Measurements from ENCODE around the gene YES1. TPM values are rescaled to one million over a fixed set of nuclear protein-coding genes. Genes with fewer than 3 reads are reported as not detected.

Gene YES1
- 86.7 and 110 TPM in 2 replicates for total RNA-seq (2012; rRNA removed)

DNA sequence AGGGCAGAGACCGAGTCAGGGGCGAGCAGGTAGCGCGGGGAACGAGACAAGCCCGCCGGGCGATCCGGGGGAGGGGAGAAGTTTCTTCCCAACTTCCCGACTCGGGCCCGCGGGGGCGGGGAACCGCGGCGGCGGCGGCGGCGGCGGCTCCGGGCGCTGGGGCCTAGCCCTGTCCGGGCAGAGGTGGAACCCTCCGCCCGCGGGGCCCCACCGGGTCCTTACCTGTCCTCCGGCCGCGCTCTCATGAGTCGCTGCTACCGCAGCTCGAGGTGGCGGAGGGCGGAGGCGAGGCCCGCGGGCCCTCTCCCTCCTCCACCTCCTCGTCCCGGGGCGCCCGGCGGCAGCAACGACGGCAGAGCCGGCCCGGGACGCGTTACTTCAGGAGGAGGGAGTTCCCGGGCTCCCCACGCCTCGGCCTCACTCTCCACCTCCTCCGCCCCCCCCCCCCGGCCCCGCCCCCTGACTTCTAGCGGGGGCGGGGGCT is at the start of gene YES1:
YES1 (minus strand) TSS at position 351 of the 484 bp plus-strand sequence. CDS start 55,415 bp downstream, outside the sequence.
- Histone ChIP-seq H3K9me3 (replicated peaks; ENCODE audit: low read length) (no peaks in the 10 kb centered on the region), H3K9ac (ENCODE audit: low read depth, low read length) (peak within 1 kb of the TSS; percentile 99), H3K27me3 (ENCODE audit: control insufficient read depth, insufficient read depth, low read length) (no peaks in the 10 kb centered on the region), H3K4me3 (ENCODE audit: low read length) (peak within 1 kb of the TSS; percentile 98), H3K36me3 (ENCODE audit: insufficient read depth, low read length) (no peaks in the 10 kb centered on the region), H3K4me1 (ENCODE audit: control insufficient read depth, insufficient read depth, low read length) (peaks cover 29% of the 10 kb centered on the region), H3K4me2 (ENCODE audit: low read length) (peak within 1 kb of the TSS; percentile 93)

DNA sequence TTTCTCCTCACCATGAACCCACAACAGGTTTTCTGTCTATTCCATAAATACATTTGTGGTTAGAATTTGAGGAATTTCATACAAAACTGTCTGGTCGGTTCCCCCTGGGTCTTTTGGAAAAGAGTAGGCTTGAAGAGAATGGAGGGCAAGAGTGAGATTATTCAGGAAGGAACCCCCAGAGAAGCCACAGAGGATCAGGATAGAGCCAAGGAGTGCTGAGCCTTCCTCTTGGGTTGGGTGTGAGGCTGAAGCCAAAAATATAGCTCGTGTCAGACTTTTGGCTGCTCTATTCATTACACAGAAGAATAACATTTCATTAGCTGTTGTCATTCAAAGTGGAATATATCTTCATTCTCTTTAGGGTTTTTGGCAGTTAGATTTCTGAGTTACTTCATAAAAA is 45.9 kb upstream of the YES1 start:
- H3K4me1 ChIP-seq (ENCODE audit: control insufficient read depth, insufficient read depth, low read length): no peaks in the 10 kb centered on the region
- H3K9me3 ChIP-seq (replicated peaks; ENCODE audit: low read length): no peaks in the 10 kb centered on the region
- H3K4me2 ChIP-seq (ENCODE audit: low read length): no peak overlapping the region
- H3K36me3 ChIP-seq (ENCODE audit: insufficient read depth, low read length): no peaks in the 10 kb centered on the region
- no peak overlapping the region for H3K9ac ChIP-seq (ENCODE audit: low read depth, low read length)
- peaks cover 37% of the 10 kb centered on the region for H3K27me3 ChIP-seq (ENCODE audit: control insufficient read depth, insufficient read depth, low read length)
- H3K4me3 ChIP-seq (ENCODE audit: low read length): no peak overlapping the region

DNA sequence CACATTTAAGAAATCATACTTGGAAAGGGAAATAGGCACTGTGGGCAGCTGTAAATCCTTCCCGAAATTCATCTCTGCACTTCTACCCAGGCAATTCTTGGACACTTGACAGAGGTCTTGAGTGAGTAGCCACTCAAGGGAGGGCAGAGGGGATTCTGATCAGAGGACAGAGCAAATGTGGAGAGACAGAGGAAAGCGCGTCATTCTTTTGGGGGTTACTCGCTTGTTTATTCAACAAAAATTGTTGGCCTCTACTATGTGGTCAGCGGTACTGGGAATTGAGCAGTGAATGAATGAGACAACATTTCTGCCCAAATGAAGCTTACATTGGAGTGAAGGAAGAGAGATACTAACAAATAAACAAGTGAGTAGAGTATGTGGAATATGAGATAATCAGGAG is 41.4 kb upstream of the YES1 start:
- Histone ChIP-seq H3K4me1 (ENCODE audit: control insufficient read depth, insufficient read depth, low read length) (no peaks in the 10 kb centered on the region), H3K9ac (ENCODE audit: low read depth, low read length) (no peak overlapping the region), H3K4me3 (ENCODE audit: low read length) (no peak overlapping the region), H3K36me3 (ENCODE audit: insufficient read depth, low read length) (no peaks in the 10 kb centered on the region), H3K27me3 (ENCODE audit: control insufficient read depth, insufficient read depth, low read length) (peaks cover 11% of the 10 kb centered on the region), H3K9me3 (replicated peaks; ENCODE audit: low read length) (no peaks in the 10 kb centered on the region), H3K4me2 (ENCODE audit: low read length) (no peak overlapping the region)

DNA sequence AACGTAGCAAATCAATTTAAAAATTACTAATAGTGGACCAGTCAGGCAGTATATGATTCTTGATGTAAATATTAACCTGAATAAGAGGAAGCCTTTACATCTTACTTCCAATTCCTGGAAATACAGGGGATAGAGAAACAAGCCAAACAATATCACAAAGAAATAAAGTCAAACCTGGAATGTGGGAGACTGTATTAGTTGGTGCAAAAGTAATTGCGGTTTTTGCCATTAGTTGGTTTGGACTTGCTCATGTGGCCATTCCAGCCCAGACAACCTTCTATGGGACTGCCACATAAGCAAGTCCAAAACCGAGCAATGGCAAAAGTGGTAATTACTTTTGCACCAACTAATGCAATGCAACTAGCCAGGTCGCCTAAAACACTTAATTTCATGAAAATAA is 38.9 kb upstream of the YES1 start:
- Histone ChIP-seq H3K4me3 (ENCODE audit: low read length) (no peak overlapping the region), H3K27me3 (ENCODE audit: control insufficient read depth, insufficient read depth, low read length) (peaks cover 6% of the 10 kb centered on the region), H3K9ac (ENCODE audit: low read depth, low read length) (no peak overlapping the region), H3K9me3 (replicated peaks; ENCODE audit: low read length) (no peaks in the 10 kb centered on the region), H3K4me1 (ENCODE audit: control insufficient read depth, insufficient read depth, low read length) (no peaks in the 10 kb centered on the region), H3K36me3 (ENCODE audit: insufficient read depth, low read length) (no peaks in the 10 kb centered on the region), H3K4me2 (ENCODE audit: low read length) (no peak overlapping the region)

DNA sequence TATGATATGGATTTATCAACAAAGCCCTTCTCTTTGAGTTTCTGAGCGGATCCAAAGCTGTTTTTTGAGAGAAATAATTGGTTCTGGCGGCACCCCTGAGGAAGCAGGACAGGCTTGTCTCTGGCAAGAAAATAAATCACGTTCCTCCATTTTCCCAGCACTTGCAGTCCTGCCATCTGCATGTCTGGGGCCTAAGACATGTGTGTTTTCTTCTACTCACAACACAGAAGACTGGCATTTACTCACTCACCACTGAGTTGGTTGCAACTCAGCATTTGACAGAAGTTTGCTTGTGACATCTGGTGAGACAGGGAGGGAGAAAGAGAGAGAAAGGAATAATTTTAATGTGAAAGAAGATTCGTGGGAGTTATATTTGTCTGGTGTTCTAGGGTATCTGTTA is 37.0 kb upstream of the YES1 start:
- no peak overlapping the region for H3K9ac ChIP-seq (ENCODE audit: low read depth, low read length)
- H3K4me2 ChIP-seq (ENCODE audit: low read length): no peak overlapping the region
- H3K27me3 ChIP-seq (ENCODE audit: control insufficient read depth, insufficient read depth, low read length): no peaks in the 10 kb centered on the region
- no peaks in the 10 kb centered on the region for H3K36me3 ChIP-seq (ENCODE audit: insufficient read depth, low read length)
- H3K4me3 ChIP-seq (ENCODE audit: low read length): no peak overlapping the region
- peaks cover 11% of the 10 kb centered on the region for H3K4me1 ChIP-seq (ENCODE audit: control insufficient read depth, insufficient read depth, low read length)
- H3K9me3 ChIP-seq (replicated peaks; ENCODE audit: low read length): no peaks in the 10 kb centered on the region

DNA sequence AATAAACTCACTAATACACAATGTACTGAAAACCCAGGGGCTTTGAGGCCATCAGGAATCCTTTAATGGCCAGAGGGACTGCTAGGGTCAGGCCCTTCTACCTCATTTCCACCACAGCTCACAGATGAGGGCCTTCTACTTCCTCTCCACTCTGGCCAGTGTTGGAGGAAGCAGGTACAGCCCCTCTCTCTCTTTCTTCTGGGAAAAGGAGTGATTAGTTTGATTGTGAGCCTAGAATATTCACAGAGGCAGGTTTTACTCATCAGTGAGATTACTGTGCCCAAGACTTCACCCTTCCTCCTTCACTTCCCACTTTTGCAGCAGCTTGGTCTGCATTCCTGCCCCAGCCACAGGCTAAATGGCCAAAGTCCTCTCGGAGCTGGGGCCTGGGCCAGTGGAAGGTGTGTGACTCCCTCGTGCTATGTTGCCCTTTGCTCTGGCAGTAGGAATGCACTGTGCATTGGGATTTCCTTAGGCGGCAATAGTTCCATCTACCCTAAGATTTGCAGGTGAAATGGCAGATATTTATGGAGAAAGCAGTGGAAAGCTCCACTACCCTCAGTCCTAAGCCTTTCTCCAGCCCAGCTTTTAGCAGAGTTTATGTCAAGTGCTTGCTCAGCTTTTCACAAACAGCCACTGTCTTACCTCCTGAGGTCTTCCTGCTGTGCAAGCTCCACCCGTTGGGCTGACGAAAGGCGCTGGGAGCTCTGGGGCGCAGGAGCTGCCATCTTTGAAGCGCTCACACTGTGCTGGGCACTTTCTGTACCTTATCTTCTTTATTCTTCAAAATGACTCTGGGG is 36.2 kb upstream of the YES1 start:
- no peaks in the 10 kb centered on the region for H3K9me3 ChIP-seq (replicated peaks; ENCODE audit: low read length)
- H3K4me3 ChIP-seq (ENCODE audit: low read length): no peak overlapping the region
- H3K36me3 ChIP-seq (ENCODE audit: insufficient read depth, low read length): no peaks in the 10 kb centered on the region
- H3K9ac ChIP-seq (ENCODE audit: low read depth, low read length): no peak overlapping the region
- H3K27me3 ChIP-seq (ENCODE audit: control insufficient read depth, insufficient read depth, low read length): no peaks in the 10 kb centered on the region
- peaks cover 11% of the 10 kb centered on the region for H3K4me1 ChIP-seq (ENCODE audit: control insufficient read depth, insufficient read depth, low read length)
- no peak overlapping the region for H3K4me2 ChIP-seq (ENCODE audit: low read length)

DNA sequence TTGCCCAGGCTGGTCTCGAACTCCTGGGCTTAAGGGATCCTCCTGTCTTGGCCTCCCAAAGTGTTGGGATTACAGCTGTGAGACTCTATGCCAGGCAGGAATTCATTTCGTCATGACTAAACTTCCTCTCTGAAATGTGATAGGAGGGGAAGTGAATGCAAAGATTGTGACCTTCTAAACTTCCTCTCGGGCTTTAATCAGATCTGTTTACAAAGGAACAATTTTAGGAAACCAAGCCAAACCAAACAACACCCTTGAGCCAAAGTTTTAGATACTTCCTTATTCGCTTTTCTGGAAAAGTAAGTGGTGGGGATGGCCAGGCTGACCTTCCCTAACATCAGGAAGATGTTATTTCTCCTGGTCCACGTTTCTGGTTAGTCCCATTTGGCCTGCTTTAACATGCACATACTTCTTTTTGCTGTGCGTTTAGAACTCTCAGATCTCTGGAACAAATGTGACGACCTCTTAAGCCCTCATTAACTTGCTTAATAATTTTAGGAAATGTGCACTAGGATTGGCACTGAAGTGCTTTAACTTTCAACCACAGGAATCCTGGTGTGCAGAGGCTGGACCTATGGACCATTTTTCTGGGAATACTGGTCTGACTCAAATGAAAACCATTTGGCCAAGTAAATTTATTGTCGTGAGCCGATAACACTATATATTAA is 33.2 kb upstream of the YES1 start:
- Histone ChIP-seq H3K9ac (ENCODE audit: low read depth, low read length) (no peak overlapping the region), H3K4me3 (ENCODE audit: low read length) (no peak overlapping the region), H3K9me3 (replicated peaks; ENCODE audit: low read length) (no peaks in the 10 kb centered on the region), H3K36me3 (ENCODE audit: insufficient read depth, low read length) (no peaks in the 10 kb centered on the region), H3K4me2 (ENCODE audit: low read length) (no peak overlapping the region), H3K4me1 (ENCODE audit: control insufficient read depth, insufficient read depth, low read length) (peaks cover 11% of the 10 kb centered on the region), H3K27me3 (ENCODE audit: control insufficient read depth, insufficient read depth, low read length) (no peaks in the 10 kb centered on the region)

DNA sequence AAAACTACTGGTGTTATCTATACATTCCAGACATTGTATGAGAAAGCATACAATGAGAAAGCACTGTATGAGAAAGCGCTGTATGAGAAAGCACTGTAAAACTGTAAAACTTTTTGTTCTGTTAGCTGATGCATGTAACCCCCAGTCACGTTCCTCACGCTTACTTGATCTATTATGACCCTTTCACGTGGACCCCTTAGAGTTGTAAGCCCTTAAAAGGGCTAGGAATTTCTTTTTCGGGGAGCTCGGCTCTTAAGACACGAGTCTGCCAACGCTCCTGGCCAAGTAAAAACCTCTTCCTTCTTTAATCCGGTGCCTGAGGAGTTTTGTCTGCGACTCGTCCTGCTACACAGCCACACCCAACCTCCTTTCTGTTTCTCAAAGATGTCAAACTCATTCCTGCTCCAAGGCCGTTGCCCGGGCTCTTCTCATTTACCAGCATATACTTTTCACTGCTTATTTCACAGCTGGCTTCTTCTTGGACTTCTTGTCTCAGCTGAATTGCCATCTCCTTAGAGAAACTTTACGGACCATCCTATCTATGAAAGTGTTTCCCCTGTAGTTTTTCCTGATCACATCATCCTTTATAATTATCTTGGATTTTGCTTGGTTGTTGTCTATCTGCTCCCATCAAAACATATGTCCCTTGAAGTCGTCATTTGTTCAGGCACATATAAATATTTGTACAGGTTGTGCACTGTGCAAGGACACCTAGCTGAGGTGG is 29.8 kb upstream of the YES1 start:
- Histone ChIP-seq H3K4me1 (ENCODE audit: control insufficient read depth, insufficient read depth, low read length) (peaks cover 17% of the 10 kb centered on the region), H3K4me3 (ENCODE audit: low read length) (no peak overlapping the region), H3K4me2 (ENCODE audit: low read length) (no peak overlapping the region), H3K9me3 (replicated peaks; ENCODE audit: low read length) (no peaks in the 10 kb centered on the region), H3K36me3 (ENCODE audit: insufficient read depth, low read length) (no peaks in the 10 kb centered on the region), H3K9ac (ENCODE audit: low read depth, low read length) (no peak overlapping the region), H3K27me3 (ENCODE audit: control insufficient read depth, insufficient read depth, low read length) (no peaks in the 10 kb centered on the region)

DNA sequence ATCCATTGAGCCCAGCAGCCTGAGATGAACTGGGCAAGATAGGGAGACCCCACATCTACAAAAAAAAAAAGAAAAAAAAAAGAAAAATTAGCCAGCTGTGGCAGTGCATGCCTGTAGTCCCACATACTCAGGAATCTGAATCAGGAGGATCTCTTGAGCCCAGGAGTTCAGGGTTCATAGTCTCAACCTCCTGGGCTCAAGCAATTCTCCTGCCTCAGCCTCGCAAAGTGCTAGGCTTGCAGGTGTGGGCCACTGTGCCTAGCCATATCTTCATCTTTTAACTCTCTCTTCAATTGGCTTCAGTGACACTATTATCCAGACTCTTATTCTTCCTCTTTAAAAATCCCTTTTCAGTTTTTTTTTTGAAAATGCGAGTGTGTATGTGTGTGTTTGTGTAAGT is 28.5 kb upstream of the YES1 start:
- Histone ChIP-seq H3K4me3 (ENCODE audit: low read length) (no peak overlapping the region), H3K9ac (ENCODE audit: low read depth, low read length) (no peak overlapping the region), H3K4me2 (ENCODE audit: low read length) (no peak overlapping the region), H3K9me3 (replicated peaks; ENCODE audit: low read length) (no peaks in the 10 kb centered on the region), H3K27me3 (ENCODE audit: control insufficient read depth, insufficient read depth, low read length) (no peaks in the 10 kb centered on the region), H3K4me1 (ENCODE audit: control insufficient read depth, insufficient read depth, low read length) (peaks cover 14% of the 10 kb centered on the region), H3K36me3 (ENCODE audit: insufficient read depth, low read length) (no peaks in the 10 kb centered on the region)

DNA sequence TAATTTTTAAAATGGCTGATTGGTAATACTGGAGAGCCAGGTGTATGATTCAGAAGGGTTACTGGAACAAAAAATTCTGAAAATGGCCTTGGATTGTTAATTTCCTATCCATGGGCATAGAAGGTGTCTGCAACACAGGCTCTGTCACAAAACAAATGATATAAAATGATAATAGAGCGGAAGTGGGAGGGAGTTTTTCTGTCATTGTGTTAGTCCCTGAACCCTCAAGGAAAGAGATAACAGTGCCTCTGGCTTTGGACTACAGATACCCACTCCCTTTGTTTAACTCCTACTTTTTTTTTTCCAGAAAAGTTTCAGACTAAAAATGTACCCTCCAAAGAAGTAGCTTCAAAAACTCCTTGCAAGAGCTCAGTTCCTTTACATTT is 28.0 kb upstream of the YES1 start:
- H3K9me3 ChIP-seq (replicated peaks; ENCODE audit: low read length): no peaks in the 10 kb centered on the region
- H3K27me3 ChIP-seq (ENCODE audit: control insufficient read depth, insufficient read depth, low read length): no peaks in the 10 kb centered on the region
- no peak overlapping the region for H3K9ac ChIP-seq (ENCODE audit: low read depth, low read length)
- H3K4me3 ChIP-seq (ENCODE audit: low read length): no peak overlapping the region
- no peaks in the 10 kb centered on the region for H3K36me3 ChIP-seq (ENCODE audit: insufficient read depth, low read length)
- H3K4me1 ChIP-seq (ENCODE audit: control insufficient read depth, insufficient read depth, low read length): peaks cover 9% of the 10 kb centered on the region
- no peak overlapping the region for H3K4me2 ChIP-seq (ENCODE audit: low read length)

DNA sequence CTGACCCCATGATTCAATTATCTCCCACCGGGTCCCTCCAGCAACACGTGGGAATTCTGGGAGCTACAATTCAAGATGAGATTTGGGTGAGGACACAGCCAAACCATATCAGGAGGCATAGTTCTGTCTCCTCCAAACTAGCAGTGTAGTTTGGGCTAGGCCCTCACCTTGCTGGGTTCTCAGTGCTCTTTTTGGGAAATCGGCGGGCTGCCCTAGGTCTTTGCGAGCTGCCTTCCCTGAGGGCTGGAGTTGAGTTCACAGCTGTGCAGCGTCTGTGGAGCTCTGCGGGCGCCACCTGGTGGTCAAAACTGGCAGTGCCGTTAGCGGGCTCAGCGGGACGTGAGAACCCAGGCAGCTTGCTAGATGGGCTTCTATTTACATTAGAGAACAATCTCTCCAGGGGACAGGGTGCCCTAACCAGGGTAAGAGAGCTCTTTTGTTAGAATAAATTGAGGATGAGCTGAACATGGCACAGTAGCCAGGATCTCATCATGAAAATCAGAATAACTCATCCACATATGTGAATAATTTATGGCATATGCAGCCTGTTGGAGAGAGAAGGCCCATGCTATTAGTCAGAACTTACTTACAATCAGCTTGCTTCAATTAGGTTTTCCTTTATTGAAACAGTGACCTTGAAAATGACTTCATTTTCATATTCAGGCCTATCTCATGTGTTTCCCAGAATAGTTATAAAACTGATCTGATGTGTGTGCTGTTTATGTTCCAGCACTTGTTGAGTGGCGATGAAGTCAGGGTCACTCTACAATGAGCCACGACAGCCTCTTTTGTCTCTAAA is 27.4 kb upstream of the YES1 start:
- Histone ChIP-seq H3K4me1 (ENCODE audit: control insufficient read depth, insufficient read depth, low read length) (peaks cover 6% of the 10 kb centered on the region), H3K9ac (ENCODE audit: low read depth, low read length) (no peak overlapping the region), H3K4me3 (ENCODE audit: low read length) (no peak overlapping the region), H3K36me3 (ENCODE audit: insufficient read depth, low read length) (no peaks in the 10 kb centered on the region), H3K27me3 (ENCODE audit: control insufficient read depth, insufficient read depth, low read length) (no peaks in the 10 kb centered on the region), H3K4me2 (ENCODE audit: low read length) (peak overlapping the region; percentile 73), H3K9me3 (replicated peaks; ENCODE audit: low read length) (no peaks in the 10 kb centered on the region)
